ENCODE results near the gene TNRC6C. TPM values are rescaled to one million over a fixed set of nuclear protein-coding genes. Genes with fewer than 3 reads are reported as not detected.
A peak's percentile ranks its signal among the peaks of the same experiment; 100 is the strongest.

TNRC6C gene
- total RNA-seq, 1 donor from 2014 or later = 27.0 TPM

DNA sequence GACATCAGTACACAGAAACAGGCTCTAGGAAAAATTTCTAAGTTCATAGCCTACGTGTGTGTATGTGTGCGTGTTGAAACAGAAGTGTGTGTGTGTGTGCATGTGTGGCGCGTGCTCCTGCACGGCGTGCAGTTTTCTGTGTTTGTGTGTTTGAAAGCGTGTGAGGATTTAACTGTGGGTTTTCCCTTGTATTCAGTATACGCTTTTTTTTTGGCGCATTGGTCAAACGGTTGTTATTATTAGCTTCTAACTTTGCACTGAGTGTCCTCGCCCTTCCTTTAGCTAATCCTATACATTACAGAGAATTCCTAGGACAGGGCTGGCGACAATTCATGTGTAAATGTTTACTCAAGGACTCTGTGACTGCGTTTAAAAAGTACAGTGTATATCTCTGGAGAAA is 147.0 kb downstream of the TNRC6C start:
- Mint-ChIP-seq H3K36me3 (peaks cover 28% of the 10 kb centered on the region), H3K4me1 (no peaks in the 10 kb centered on the region)

DNA sequence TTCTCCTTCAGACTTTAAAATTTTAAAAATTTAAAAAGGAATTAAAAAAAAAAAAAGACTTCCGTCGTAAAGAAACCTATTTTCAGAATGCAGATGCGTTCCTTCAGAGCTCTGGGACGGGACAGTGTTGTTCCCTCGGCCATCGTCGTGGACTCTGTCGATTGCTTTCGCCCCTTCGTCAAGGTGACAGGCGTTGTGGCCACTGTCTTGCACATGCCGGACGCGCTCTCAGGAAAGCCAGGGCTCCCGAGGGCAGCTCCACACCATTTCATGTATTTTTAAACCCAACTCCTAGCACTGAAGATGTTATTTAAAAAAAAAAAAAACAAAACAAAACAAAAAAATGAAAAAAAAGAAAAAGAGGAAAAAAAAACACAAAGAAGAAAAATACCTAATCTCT is 147.7 kb downstream of the TNRC6C start:
- TF ChIP-seq CTCF (IDR thresholded peaks at IDR 0.05; ENCODE audit: unreplicated experiment) = no peak
- DNase-seq (ENCODE audit: low spot score in 2 of 2, unreplicated experiment in 2 of 2) = no peak
- H3K27ac Mint-ChIP-seq = no peak overlapping the region
- no peaks in the 10 kb centered on the region for H3K4me1 Mint-ChIP-seq
- H3K27me3 Mint-ChIP-seq (ENCODE audit: low read depth) = no peaks in the 10 kb centered on the region
- H3K4me3 Mint-ChIP-seq = no peak overlapping the region
- peaks cover 6% of the 10 kb centered on the region for H3K9me3 Mint-ChIP-seq
- peaks cover 25% of the 10 kb centered on the region for H3K36me3 Mint-ChIP-seq

More for the DNA sequence above, 147.0 kb downstream of the TNRC6C start:
- DNase-seq (ENCODE audit: low spot score in 2 of 2, unreplicated experiment in 2 of 2) = no peak
- Mint-ChIP-seq H3K9me3 (peaks cover 10% of the 10 kb centered on the region), H3K27ac (peak overlapping the region; percentile 21), H3K4me3 (no peak overlapping the region), H3K27me3 (ENCODE audit: low read depth) (no peaks in the 10 kb centered on the region)
- no peak for TF ChIP-seq CTCF (IDR thresholded peaks at IDR 0.05; ENCODE audit: unreplicated experiment)

DNA sequence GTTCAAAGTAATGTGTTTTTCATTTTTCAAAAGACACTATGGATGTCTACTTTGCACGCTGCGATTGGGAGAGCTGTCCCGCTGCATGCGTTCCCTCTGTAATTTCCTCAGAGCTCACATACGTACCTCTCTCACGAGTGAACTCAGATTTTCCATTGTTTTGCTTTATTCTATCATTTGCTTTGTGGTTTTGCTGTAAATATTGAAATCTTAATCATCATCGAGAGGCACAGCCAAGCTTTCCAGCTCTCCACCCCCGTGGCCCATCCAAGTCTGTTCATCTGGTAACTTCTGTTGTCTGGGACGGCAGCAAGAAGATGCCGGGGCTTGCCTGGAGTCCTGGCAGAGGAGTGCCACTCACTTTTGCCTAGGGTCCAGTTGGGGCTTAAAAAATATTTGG is 149.0 kb downstream of the TNRC6C start:
- no peaks in the 10 kb centered on the region for H3K9me3 Mint-ChIP-seq
- no peaks in the 10 kb centered on the region for H3K27me3 Mint-ChIP-seq (ENCODE audit: low read depth)
- H3K36me3 Mint-ChIP-seq = peaks cover 13% of the 10 kb centered on the region
- TF ChIP-seq CTCF (IDR thresholded peaks at IDR 0.05; ENCODE audit: unreplicated experiment) = no peak
- H3K27ac Mint-ChIP-seq = no peak overlapping the region
- no peaks in the 10 kb centered on the region for H3K4me1 Mint-ChIP-seq
- no peak for DNase-seq (ENCODE audit: low spot score in 2 of 2, unreplicated experiment in 2 of 2)
- H3K4me3 Mint-ChIP-seq = no peak overlapping the region

DNA sequence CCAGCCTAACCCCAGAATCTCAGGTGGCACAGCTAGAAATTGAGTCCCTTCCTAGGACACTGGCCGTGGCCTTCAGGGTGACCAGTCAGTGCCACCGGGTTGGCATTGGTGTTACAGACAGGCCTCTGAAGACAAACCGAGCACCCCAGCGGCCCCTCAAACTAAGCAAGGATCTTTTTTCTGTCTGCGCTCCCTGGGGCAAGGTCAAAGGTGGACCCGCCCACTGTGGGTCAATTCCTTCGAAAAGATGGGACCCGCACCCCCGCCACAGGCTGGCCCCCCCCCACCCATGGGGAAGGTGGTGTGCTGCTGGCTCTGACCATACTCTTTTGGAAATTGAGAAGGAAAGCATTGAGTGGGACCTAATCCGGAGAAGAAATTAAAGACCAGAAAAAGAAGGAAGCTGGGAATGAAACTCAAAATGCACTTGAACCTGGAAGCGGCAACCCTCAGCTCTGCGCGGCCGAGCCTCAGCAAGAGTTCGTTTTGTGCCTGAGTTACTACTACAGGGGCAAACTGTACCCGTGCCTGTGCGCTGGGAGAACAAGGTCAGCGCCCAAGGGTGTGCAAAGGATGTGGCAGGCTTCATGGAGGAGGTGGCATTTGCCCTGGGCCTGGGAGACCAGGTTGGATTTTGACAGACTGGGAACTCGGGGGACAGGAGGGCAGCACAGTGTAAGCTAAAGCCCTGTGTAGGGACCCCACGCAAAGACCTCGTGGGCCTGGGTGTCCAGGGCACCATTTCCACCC is 149.6 kb downstream of the TNRC6C start:
- Mint-ChIP-seq H3K4me1 (no peaks in the 10 kb centered on the region), H3K9me3 (no peaks in the 10 kb centered on the region), H3K27me3 (ENCODE audit: low read depth) (no peaks in the 10 kb centered on the region), H3K4me3 (no peak overlapping the region), H3K36me3 (peaks cover 14% of the 10 kb centered on the region), H3K27ac (no peak overlapping the region)
- DNase-seq (ENCODE audit: low spot score in 2 of 2, unreplicated experiment in 2 of 2) = no peak
- no peak for TF ChIP-seq CTCF (IDR thresholded peaks at IDR 0.05; ENCODE audit: unreplicated experiment)

GRCh38 chr17:78108726-78109488 is 150.4 kb downstream of the TNRC6C start:
- H3K27ac Mint-ChIP-seq = no peak overlapping the region
- H3K4me3 Mint-ChIP-seq = no peak overlapping the region
- DNase-seq (ENCODE audit: low spot score in 2 of 2, unreplicated experiment in 2 of 2) = no peak
- no peak for TF ChIP-seq CTCF (IDR thresholded peaks at IDR 0.05; ENCODE audit: unreplicated experiment)
- H3K4me1 Mint-ChIP-seq = no peaks in the 10 kb centered on the region
- H3K9me3 Mint-ChIP-seq = no peaks in the 10 kb centered on the region
- peaks cover 13% of the 10 kb centered on the region for H3K36me3 Mint-ChIP-seq
- no peaks in the 10 kb centered on the region for H3K27me3 Mint-ChIP-seq (ENCODE audit: low read depth)
